ENCODE results near the gene H2AZ2.
"Not testable (repeated sequence)": the region's sequence is repeated elsewhere in the genome, so short reads cannot be mapped to it uniquely, and the experiment has no call there.

H2AZ2 gene

DNA sequence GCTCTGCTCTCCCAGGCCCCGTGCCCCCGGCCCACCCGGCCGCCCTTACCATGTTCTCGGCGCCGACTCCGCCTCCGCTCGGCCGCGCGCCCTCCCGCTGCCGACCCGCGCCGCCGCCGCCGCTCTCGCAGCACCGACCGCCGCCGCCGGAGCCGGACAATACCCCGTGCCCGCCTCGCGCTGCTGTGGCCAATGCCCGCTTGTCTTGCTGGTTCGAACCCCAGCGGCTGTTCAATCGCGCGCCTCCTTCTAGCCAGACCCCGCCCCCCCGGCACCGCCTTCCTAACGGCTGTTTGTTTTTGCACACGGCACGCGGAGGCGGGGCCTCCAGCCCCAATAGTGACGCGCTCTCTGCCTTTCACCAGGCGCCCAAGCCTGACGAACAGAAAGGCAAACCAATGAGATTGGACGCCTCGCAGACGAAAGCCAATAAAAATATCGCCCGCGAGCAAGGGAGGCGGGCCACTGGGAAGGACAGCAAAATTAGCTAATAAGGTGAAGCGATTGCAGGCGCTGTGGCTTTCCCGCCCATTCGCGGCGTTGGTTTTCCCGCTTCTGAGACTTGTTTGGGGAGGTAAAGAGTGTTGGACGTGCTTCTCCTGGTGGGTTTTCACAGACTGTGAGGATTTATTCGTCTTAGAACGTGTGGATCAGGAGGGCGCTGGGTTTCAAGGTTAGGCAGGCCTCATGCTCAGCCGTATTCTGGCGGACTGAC is at the start of gene H2AZ2:
Gene H2AZ2 (minus strand): TSS at position 168 of the 715 bp plus-strand sequence. CDS start 116 bp downstream, at position 52.
- peak; percentile 97 for DNase-seq

DNA sequence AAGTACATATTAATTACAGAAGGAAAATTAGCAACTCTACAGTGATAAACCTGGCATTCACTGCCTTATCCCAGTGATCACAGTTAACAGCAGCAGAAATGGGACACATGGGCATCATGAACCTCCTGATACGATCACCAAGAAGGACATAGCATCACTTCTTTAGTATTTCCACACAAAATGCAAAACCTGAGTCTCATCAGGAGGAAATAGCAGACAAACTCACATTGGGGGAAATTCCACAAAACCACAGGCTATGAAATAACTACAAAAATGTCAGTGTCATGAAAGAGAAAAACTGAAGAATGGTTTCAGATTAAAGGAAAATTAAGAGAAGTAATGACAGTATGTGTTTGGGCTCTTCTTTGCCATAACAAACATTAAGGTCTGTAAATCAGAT is 49.4 kb upstream of the H2AZ2 start:
- DNase-seq, result no peak

DNA sequence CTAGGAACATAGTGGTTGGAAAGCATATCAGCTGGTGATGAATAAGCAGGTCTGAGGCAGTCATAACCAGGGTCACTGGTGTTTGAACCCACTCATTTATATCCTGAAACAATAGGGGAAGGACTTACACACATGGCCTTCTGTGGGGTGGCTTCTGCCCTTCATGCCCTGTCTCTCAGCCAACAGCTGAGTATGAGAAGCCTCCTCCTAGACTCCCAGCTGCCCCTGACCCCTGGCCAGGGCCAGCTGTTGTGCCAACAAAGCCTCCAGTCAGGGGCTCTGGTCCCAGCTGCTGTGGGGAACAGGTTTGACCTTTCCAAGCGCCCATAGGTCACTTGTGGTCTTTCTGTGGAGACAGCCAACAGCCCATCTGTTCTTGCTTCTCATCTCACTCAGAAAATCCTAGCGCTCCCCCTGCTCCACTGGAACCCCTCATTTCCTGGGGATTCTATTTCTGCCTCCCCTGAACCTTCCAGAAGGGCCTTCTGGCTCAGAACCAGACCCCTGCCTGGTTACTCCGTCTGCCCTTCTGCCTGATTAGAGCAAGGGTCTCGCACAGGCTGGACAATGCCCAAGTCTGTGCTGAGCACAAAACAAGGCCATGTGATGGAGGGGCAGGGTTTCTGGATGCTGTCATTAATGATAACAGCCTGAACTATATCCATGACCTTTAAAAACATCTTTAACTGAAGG is 47.1 kb upstream of the H2AZ2 start:
- no peak for DNase-seq

DNA sequence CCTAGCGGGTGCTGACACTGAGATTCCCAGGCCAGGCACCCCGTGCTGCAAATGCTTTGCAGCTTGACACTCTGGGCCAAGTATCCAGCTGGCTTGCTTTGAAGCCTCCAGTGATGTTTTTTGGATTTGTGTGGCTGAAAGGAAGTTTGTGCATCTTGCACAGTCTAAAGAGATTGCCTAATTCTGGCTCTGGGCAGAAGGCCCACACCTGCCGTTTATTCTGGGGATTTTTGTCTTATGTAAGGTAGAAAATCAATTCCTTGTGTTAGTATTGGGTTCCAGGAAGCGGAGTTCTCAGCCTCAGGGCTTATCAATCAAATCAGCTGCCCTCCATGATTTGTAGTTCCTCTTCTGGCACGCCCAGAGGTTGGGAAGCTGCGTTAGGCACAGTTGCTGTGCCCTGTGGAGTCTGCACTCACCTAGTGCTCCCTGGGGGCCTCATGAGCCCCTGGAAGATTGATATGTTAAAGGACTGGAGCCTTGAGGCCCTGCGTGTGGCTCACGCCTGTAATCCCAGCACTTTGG is 45.9 kb upstream of the H2AZ2 start:
- DNase-seq, result no peak

- no peak for DNase-seq
These were observed 43.9 kb upstream of the H2AZ2 start for GRCh38 chr7:44891791-44892190.

- no peak for DNase-seq
These were observed 43.5 kb upstream of the H2AZ2 start for GRCh38 chr7:44891372-44891771.

DNA sequence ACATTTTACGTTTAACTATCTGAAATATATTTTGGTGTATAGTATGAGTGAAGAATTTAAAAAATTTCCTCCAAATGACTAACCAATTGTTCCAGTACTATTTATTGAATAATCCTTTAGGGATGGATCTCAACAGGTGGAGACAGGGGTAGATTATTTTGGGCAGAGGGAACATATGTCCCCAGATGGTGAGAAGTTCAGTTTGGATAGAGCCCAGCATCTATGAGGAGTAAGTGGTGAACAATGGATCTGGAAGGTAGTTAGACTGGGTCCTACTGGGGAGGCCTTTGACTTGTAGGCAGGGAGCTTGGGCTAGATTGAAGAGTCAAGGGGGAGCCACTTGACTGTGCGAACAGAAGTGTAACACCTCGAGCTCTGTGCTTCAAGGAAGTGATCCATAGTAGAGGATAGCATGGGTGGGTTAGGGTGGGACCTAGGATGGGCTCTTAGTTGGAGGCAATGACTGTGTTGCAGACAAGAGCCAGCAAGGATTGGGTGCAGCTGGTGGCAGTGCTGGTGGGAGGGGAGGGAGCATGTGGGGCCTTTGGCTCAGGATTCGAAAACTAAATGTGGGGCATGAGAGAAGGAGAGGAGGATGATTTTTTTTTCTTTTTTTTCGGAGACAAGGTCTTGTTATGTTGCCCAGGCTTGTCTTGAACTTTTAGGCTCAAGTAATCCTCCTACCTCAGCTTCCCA is 41.3 kb upstream of the H2AZ2 start:
- no peak for DNase-seq

- DNase-seq, result no peak
These were observed 39.4 kb upstream of the H2AZ2 start for GRCh38 chr7:44887293-44887692.

DNA sequence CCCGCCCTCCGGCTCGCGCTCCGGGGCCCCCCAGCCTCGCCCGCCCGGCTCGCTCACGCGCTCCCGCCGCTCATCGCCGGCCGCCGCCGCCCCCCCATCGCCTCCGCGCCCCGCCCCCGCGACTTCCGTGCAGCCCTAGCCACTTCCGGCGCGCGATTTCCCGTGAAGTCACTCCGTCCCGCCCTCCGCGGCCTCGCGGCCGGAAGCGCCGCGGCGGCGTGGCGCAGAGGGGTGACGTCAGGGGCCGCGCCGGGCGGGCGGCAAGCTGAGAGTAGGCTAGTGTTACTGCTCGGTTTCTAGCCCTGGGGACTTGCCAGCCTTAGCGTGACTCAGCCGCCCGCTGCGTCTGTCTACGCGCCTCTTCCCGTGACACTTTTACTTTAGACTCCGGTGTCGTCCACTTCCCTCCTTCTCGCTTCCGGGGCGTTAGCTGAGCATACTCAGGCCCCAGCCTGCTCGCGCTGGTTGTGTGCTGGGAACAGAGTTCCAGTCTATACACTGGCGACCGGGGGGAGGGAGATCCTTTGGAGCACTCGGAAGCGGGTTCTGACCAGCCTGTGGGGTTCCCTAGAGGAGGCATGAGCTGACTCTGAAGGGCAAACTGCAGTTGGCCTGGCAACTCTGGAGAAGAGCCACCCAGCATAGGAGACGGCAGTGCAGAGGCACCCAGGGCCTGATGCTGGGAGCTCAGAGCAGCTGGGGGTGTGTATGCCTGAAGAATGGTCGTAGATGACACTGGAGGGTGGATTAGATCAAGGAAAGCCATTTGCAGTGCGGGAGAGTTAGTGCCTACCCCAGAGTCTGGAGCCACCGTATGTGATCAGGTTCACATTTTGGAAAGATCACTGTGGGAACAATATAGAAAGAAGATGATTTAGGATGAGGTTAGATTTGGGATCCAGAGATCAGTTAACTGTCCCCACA is 37.8 kb upstream of the H2AZ2 start, which contains the start of gene PURB:
Gene PURB (minus strand): TSS at position 137 of the 924 bp plus-strand sequence. CDS start 182 bp downstream, outside the sequence.
- peak; percentile 13 for DNase-seq

GRCh38 chr7:44884621-44885393 is 36.9 kb upstream of the H2AZ2 start:
- no peak for DNase-seq

DNA sequence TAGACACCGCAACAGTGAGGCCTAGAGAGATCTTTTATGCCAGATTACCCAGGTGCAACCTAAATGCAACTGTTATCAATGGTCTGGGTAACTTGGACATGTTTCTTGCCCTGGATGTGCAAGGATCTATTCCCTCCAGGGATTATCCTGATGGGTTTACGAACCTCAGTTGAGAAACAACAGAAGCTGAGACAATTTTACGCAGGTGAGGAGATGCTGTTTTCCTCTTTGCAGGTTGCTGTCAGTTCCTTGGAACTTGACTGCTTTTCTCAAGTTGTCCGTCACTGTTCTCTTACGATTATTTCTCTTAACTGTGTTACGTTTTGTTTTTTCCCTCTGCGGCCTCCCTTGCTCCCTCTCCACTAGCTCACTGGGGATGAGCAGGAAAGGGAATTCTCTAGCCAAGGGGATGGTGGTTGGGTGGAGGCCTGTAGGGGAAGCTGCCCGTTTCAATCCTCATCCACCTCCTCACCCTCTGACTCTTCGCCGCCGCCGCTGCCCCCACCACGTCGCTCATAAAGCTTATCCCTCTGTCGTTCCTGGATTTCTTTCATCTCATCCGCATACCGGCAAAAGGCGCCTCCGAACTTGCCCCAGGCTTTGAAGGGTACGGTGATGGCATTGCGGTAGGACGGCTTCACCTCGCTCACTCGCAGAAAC is 36.2 kb upstream of the H2AZ2 start:
- no peak for DNase-seq

DNA sequence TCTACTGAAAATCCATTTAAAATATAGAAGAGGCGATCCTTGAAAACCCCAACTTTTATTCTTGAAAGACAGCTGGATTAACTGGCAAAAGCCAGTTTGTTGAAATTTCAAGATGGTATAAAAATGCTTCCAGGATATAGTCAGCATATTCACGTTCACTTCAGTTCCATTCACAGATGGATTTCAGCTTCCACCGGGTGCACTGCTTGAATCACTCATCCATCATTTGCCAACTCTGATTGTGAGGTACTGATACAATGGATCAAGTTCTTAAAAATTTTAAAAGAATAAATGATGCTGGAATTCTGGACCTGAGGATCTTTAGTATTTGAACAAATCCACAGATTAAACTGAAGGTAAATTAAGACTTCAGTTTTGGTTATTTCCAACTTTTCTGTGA is 35.0 kb upstream of the H2AZ2 start:
- DNase-seq, result no peak

- no peak for DNase-seq
These were observed 33.7 kb upstream of the H2AZ2 start for GRCh38 chr7:44881610-44882009.

- no peak for DNase-seq
These were observed 33.2 kb upstream of the H2AZ2 start for GRCh38 chr7:44881066-44881600.

GRCh38 chr7:44880317-44881018 is 32.6 kb upstream of the H2AZ2 start:
- no peak for DNase-seq

- DNase-seq, result no peak
These were observed 28.5 kb upstream of the H2AZ2 start for GRCh38 chr7:44876393-44876792.

- DNase-seq, result no peak
These were observed 27.4 kb upstream of the H2AZ2 start for GRCh38 chr7:44875241-44875640.

GRCh38 chr7:44872787-44873186 is 24.9 kb upstream of the H2AZ2 start:
- no peak for DNase-seq

- DNase-seq, result not testable (repeated sequence)
These were observed 24.0 kb upstream of the H2AZ2 start for GRCh38 chr7:44871918-44872317.

DNA sequence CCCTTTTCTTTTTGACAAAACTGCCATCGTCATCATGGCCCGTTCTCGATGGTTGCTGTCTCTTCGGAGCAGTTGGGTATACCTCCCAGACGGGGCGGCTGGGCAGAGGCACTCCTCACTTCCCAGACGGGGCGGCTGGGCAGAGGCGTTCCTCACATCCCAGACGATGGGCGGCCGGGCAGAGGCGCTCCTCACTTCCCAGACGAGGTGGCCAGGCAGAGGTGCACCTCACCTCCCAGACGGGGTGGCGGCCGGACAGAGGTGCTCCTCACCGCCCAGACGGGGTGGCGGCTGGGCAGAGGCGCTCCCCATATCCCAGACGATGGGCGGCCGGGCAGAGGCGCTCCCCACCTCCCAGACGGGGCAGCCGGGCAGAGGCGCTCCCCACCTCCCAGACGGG is 22.9 kb upstream of the H2AZ2 start:
- not testable (repeated sequence) for DNase-seq
